GM23338 (cell line): ENCODE measurements around the gene MXRA7. TPM values are rescaled to one million over a fixed set of nuclear protein-coding genes. Genes with fewer than 3 reads are reported as not detected.

ENCODE experiments used
- ATAC-seq: fragments of 200-7000 bp; cut with Tn5 transposase; 3 replicates; pipeline ENCODE4 v1.9.1; 2020
- DNase-seq: peaks from one replicate; pipeline ENCODE4 v3.0.0-alpha.2; 2015; ENCODE audit warnings: low spot score
- H2AFZ ChIP-seq: fragments of 200-600 bp; sonication (generic); 2 replicates; pipeline ENCODE4 v1.8.0; 2016; ENCODE audit warnings: antibody characterized with exemption, mild to moderate bottlenecking, moderate library complexity
- H3F3A ChIP-seq: fragments of 200-600 bp; sonication (generic); replicated peaks from 2 replicates; pipeline ENCODE4 v1.8.0; 2017; ENCODE audit warnings: antibody characterized with exemption, mixed run types, low read depth
- H3K27ac ChIP-seq: fragments of 200-600 bp; sonication (generic); 2 replicates; pipeline ENCODE4 v1.6.1; 2016; ENCODE audit warnings: low read depth
- H3K27me3 ChIP-seq: fragments of 200-600 bp; sonication (generic); 2 replicates; pipeline ENCODE4 v1.8.0; 2016; ENCODE audit warnings: mild to moderate bottlenecking, mixed run types, moderate library complexity; ENCODE audit not compliant: insufficient read depth
- H3K36me3 ChIP-seq: fragments of 200-600 bp; sonication (generic); 2 replicates; pipeline ENCODE4 v1.8.0; 2016; ENCODE audit warnings: mild to moderate bottlenecking; ENCODE audit not compliant: insufficient read depth
- H3K4me1 ChIP-seq: fragments of 200-600 bp; sonication (generic); 2 replicates; pipeline ENCODE4 v1.8.0; 2016; ENCODE audit warnings: mild to moderate bottlenecking, moderate library complexity; ENCODE audit not compliant: insufficient read depth
- H3K4me2 ChIP-seq: fragments of 200-600 bp; sonication (generic); 2 replicates; pipeline ENCODE4 v1.7.1; 2017; ENCODE audit warnings: mixed run types
- H3K4me3 ChIP-seq: fragments of 200-600 bp; sonication (generic); 2 replicates; pipeline ENCODE4 v1.6.1; 2016; ENCODE audit warnings: mixed run types
- H3K79me2 ChIP-seq: fragments of 200-600 bp; sonication (generic); replicated peaks from 2 replicates; pipeline ENCODE4 v1.8.0; 2017; ENCODE audit warnings: mild to moderate bottlenecking; ENCODE audit not compliant: insufficient read depth
- H3K9me2 ChIP-seq: fragments of 200-600 bp; sonication (generic); 2 replicates; pipeline ENCODE4 v1.8.0; 2017; ENCODE audit not compliant: insufficient read depth
- H4K20me1 ChIP-seq: fragments of 200-600 bp; sonication (generic); replicated peaks from 2 replicates; pipeline ENCODE4 v1.8.0; 2017; ENCODE audit warnings: mild to moderate bottlenecking; ENCODE audit not compliant: insufficient read depth
- H3K27ac Mint-ChIP-seq: 2 replicates; pipeline ENCODE4 v1.8.0; 2020; ENCODE audit warnings: inconsistent platforms, mild to moderate bottlenecking, moderate library complexity, mixed read lengths
- H3K27me3 Mint-ChIP-seq: 3 replicates; pipeline ENCODE4 v1.8.0; 2022; ENCODE audit warnings: low read depth, mild to moderate bottlenecking, moderate library complexity, mixed read lengths, inconsistent platforms; ENCODE audit not compliant: insufficient read depth, poor library complexity
- H3K36me3 Mint-ChIP-seq: 3 replicates; pipeline ENCODE4 v1.8.0; 2021; ENCODE audit warnings: low read depth, mild to moderate bottlenecking, inconsistent platforms, moderate library complexity, mixed read lengths
- H3K4me1 Mint-ChIP-seq: 3 replicates; pipeline ENCODE4 v1.8.0; 2020; ENCODE audit warnings: mild to moderate bottlenecking, inconsistent platforms, mixed read lengths
- H3K4me3 Mint-ChIP-seq: 3 replicates; pipeline ENCODE4 v1.8.0; 2021; ENCODE audit warnings: moderate library complexity, mild to moderate bottlenecking, inconsistent platforms, mixed read lengths
- H3K9me3 Mint-ChIP-seq: 3 replicates; pipeline ENCODE4 v1.8.0; 2020; ENCODE audit warnings: moderate library complexity, mild to moderate bottlenecking, inconsistent platforms, mixed read lengths
- CREB1 ChIP-seq: fragments of 250-450 bp; sonication (Bioruptor Pico); IDR thresholded peaks from 2 replicates; pipeline ENCODE4 v1.5.0; 2020; ENCODE audit warnings: low read depth, mild to moderate bottlenecking, moderate library complexity
- CTCF ChIP-seq, 2 experiments: fragments of 200-600 bp in 1 of 2; sonication (generic) in 1 of 2; conservative IDR thresholded peaks; 2 replicates each; pipeline versions ENCODE4 v1.5.1 to v1.6.1; 2016 to 2017; ENCODE audit warnings: antibody characterized with exemption in 2 of 2, low read depth in 2 of 2, mild to moderate bottlenecking in 2 of 2, moderate library complexity in 1 of 2
- EZH2 ChIP-seq: fragments of 200-600 bp; sonication (generic); IDR thresholded peaks from one replicate; pipeline ENCODE4 v1.8.0; 2017; ENCODE audit warnings: antibody characterized with exemption, mild to moderate bottlenecking, low read depth; ENCODE audit not compliant: unreplicated experiment
- EZH2phosphoT487 ChIP-seq: fragments of 200-600 bp; sonication (generic); IDR thresholded peaks from one replicate; pipeline ENCODE4 v1.8.1; 2018; ENCODE audit warnings: antibody characterized with exemption; ENCODE audit not compliant: unreplicated experiment
- JUNB ChIP-seq: IDR thresholded peaks from one replicate; pipeline ENCODE4 v1.6.1; 2016; ENCODE audit warnings: antibody characterized with exemption; ENCODE audit not compliant: unreplicated experiment
- NANOG ChIP-seq: IDR thresholded peaks from 2 replicates; pipeline ENCODE4 v1.6.1; 2016; ENCODE audit warnings: antibody characterized with exemption, borderline replicate concordance
- POLR2AphosphoS5 ChIP-seq: IDR thresholded peaks from 2 replicates; pipeline ENCODE4 v1.6.1; 2016; ENCODE audit warnings: antibody characterized with exemption, low read depth
- REST ChIP-seq: IDR thresholded peaks from one replicate; pipeline ENCODE4 v1.6.1; 2018; ENCODE audit warnings: antibody characterized with exemption; ENCODE audit not compliant: unreplicated experiment
- STAT1 ChIP-seq: IDR thresholded peaks from one replicate; pipeline ENCODE4 v1.6.1; 2016; ENCODE audit warnings: antibody characterized with exemption; ENCODE audit not compliant: unreplicated experiment
- ZNF114 ChIP-seq: fragments of 250-450 bp; sonication (Bioruptor Pico); IDR thresholded peaks from 2 replicates; pipeline ENCODE4 v1.5.0; 2020; ENCODE audit warnings: mild to moderate bottlenecking, moderate library complexity
- ZNF331 ChIP-seq: fragments of 250-450 bp; sonication (Bioruptor Pico); IDR thresholded peaks from 2 replicates; pipeline ENCODE4 v1.5.0; 2020; ENCODE audit warnings: low read depth, mild to moderate bottlenecking, moderate library complexity
- polyA plus RNA-seq: library from polyadenylated mRNA; unstranded; fragments of >200 nt; fragmentation: Nextera tagmentation; extraction: Ambion mirVana; gene quantifications from 2 replicates; pipeline ENCODE4 v1.2.1, GENCODE V29; 2016
- total RNA-seq: library from RNA; depleted of rRNA; stranded (reverse); fragments of >200 nt; shearing (Covaris generic); gene quantifications from 2 replicates; pipeline ENCODE4 v1.2.3, GENCODE V29; 2014
- TF ChIP-seq, protein P1 (sequence below): IDR thresholded peaks from 2 replicates; pipeline ENCODE4 v1.6.1; 2016; ENCODE audit warnings: antibody characterized with exemption

The MXRA7 gene
- total and polyA plus RNA-seq, 2 experiments from 2014 or later, result 12.1 to 46.6 TPM

DNA sequence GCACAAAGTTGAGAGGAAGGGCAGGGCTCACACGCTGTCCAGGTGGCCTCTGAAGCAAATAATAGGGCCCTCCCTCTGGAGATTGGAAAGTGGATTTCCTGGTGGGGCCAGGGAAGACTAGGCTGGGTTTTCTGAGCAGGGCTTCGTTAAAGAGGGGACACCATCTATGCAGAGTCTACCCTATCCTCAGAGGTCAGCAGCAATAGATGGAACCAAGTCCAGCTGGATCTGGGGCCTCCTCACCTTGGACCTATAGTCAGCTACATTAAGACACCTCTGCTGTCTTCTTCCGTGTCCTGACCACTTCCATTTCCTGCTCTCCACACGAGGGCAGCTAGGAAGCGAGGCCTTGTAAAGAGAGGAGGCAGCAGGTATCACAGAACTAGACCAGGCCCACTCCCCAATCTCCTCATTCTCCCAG, 52.5 kb downstream of the MXRA7 start:
- Histone ChIP-seq H3K36me3 (no peaks in the 10 kb centered on the region), H3K79me2 (no peaks in the 10 kb centered on the region), H3K27me3 (no peaks in the 10 kb centered on the region), H3K9me2 (no peaks in the 10 kb centered on the region), H3K4me3 (no peak overlapping the region), H2AFZ (no peak overlapping the region; the same call in 1 of the 2 replicates), H3F3A (no peaks in the 10 kb centered on the region), H3K4me1 (no peaks in the 10 kb centered on the region), H3K27ac (no peak overlapping the region), H3K4me2 (no peak overlapping the region), H4K20me1 (no peaks in the 10 kb centered on the region)
- H3K36me3 Mint-ChIP-seq, result no peaks in the 10 kb centered on the region
- no peak overlapping the region for H3K4me3 Mint-ChIP-seq
- DNase-seq (no peak), ATAC-seq (no peak)
- H3K27ac Mint-ChIP-seq, result no peak overlapping the region
- TF ChIP-seq CREB1, result no peak
- TF ChIP-seq ZNF114 (CRISPR knock-in tag), result no peak
- no peak for TF ChIP-seq STAT1
- TF ChIP-seq POLR2AphosphoS5, result no peak
- no peak for TF ChIP-seq JUNB
- TF ChIP-seq REST, result no peak
- TF ChIP-seq EZH2, result no peak
- TF ChIP-seq ZNF331 (CRISPR knock-in tag), result no peak
- no peak for TF ChIP-seq CTCF (conservative IDR thresholded peaks at IDR 0.05; ENCODE audit: low read depth in 2 of 2)
- TF ChIP-seq NANOG, result no peak
- peaks cover 10% of the 10 kb centered on the region for H3K27me3 Mint-ChIP-seq
- peaks cover 10% of the 10 kb centered on the region for H3K4me1 Mint-ChIP-seq
- H3K9me3 Mint-ChIP-seq, result no peaks in the 10 kb centered on the region; the same call in 2 of the 3 replicates

- H2AFZ ChIP-seq, result no peak overlapping the region
- H3K4me3 ChIP-seq, result no peak overlapping the region
- no peaks in the 10 kb centered on the region for H3K36me3 ChIP-seq
- H3K27me3 Mint-ChIP-seq, result peaks cover 9% of the 10 kb centered on the region
- no peak overlapping the region for H3K27ac ChIP-seq
- H3K4me1 Mint-ChIP-seq, result peaks cover 10% of the 10 kb centered on the region
- no peaks in the 10 kb centered on the region for H3K27me3 ChIP-seq
- H3K36me3 Mint-ChIP-seq, result no peaks in the 10 kb centered on the region
- no peak overlapping the region for H3K4me3 Mint-ChIP-seq
- no peaks in the 10 kb centered on the region for H3F3A ChIP-seq
- no peak for DNase-seq
- H3K4me1 ChIP-seq, result no peaks in the 10 kb centered on the region
- H3K79me2 ChIP-seq, result no peaks in the 10 kb centered on the region
- no peak for ATAC-seq
- no peak overlapping the region for H3K27ac Mint-ChIP-seq
- H3K9me2 ChIP-seq, result no peaks in the 10 kb centered on the region
- H3K9me3 Mint-ChIP-seq, result no peaks in the 10 kb centered on the region; the same call in 1 of the 3 replicates
- H3K4me2 ChIP-seq, result no peak overlapping the region
- no peaks in the 10 kb centered on the region for H4K20me1 ChIP-seq
- no peak for TF ChIP-seq EZH2phosphoT487
- no peak for TF ChIP-seq ZNF114 (CRISPR knock-in tag)
- no peak for TF ChIP-seq STAT1
- TF ChIP-seq, protein P1, sequence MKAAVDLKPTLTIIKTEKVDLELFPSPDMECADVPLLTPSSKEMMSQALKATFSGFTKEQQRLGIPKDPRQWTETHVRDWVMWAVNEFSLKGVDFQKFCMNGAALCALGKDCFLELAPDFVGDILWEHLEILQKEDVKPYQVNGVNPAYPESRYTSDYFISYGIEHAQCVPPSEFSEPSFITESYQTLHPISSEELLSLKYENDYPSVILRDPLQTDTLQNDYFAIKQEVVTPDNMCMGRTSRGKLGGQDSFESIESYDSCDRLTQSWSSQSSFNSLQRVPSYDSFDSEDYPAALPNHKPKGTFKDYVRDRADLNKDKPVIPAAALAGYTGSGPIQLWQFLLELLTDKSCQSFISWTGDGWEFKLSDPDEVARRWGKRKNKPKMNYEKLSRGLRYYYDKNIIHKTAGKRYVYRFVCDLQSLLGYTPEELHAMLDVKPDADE, result no peak
- TF ChIP-seq EZH2, result no peak
- TF ChIP-seq JUNB, result no peak
- no peak for TF ChIP-seq NANOG
- no peak for TF ChIP-seq REST
- no peak for TF ChIP-seq ZNF331 (CRISPR knock-in tag)
- no peak for TF ChIP-seq POLR2AphosphoS5
- TF ChIP-seq CREB1, result no peak
Observed at GRCh38 chr17:76657505-76658241, 53.1 kb downstream of the MXRA7 start.
